ENCODE data around the gene ATP13A3. TPM values are rescaled to one million over a fixed set of nuclear protein-coding genes. Genes with fewer than 3 reads are reported as not detected.

The ATP13A3 gene
- total RNA-seq, 1 experiment from 2014 or later, result 78.3 TPM

GRCh38 chr3:194407423-194407822, 79.4 kb downstream of the ATP13A3 start:
- DNase-seq (ENCODE audit: low spot score) (no peak), ATAC-seq (no peak)
- CTCF ChIA-PET, result interaction anchor here (0.6 to 2.5 kb wide), 6 partner anchors 24 to 74 kb away, joined by 3 to 7 read pairs (median 5); no protein-coding TSS in a partner anchor
- Mint-ChIP-seq H3K36me3 (peaks cover 17% of the 10 kb centered on the region), H3K27me3 (ENCODE audit: low read depth) (no peaks in the 10 kb centered on the region), H3K4me1 (no peaks in the 10 kb centered on the region), H3K27ac (no peak overlapping the region), H3K4me3 (no peak overlapping the region), H3K9me3 (no peaks in the 10 kb centered on the region)
- POLR2A ChIA-PET, result no interaction called here
- no peak for TF ChIP-seq NR1H2 (CRISPR knock-in tag; IDR thresholded peaks at IDR 0.05)
- TF ChIP-seq OVOL2 (CRISPR knock-in tag; IDR thresholded peaks at IDR 0.05; ENCODE audit: borderline replicate concordance), result no peak
- TF ChIP-seq E2F1 (CRISPR knock-in tag; IDR thresholded peaks at IDR 0.05), result no peak
- TF ChIP-seq ARID4B (CRISPR knock-in tag; IDR thresholded peaks at IDR 0.05; ENCODE audit: borderline replicate concordance), result no peak
- no peak for TF ChIP-seq PRDM15 (CRISPR knock-in tag; IDR thresholded peaks at IDR 0.05)
- TF ChIP-seq MXD4 (CRISPR knock-in tag; IDR thresholded peaks at IDR 0.05; ENCODE audit: borderline replicate concordance), result no peak
- TF ChIP-seq JUN (CRISPR knock-in tag; IDR thresholded peaks at IDR 0.05), result no peak
- TF ChIP-seq ATF1 (CRISPR knock-in tag; IDR thresholded peaks at IDR 0.05), result no peak
- no peak for TF ChIP-seq CBFB (CRISPR knock-in tag; IDR thresholded peaks at IDR 0.05; ENCODE audit: low read depth)
- TF ChIP-seq GRHL2 (CRISPR knock-in tag; IDR thresholded peaks at IDR 0.05; ENCODE audit: insufficient replicate concordance, severe bottlenecking), result no peak

- Mint-ChIP-seq H3K27ac (peak overlapping the region; percentile 60), H3K4me1 (no peaks in the 10 kb centered on the region), H3K9me3 (no peaks in the 10 kb centered on the region), H3K36me3 (peaks cover 15% of the 10 kb centered on the region), H3K27me3 (ENCODE audit: low read depth) (no peaks in the 10 kb centered on the region), H3K4me3 (no peak overlapping the region)
- ChIA-PET CTCF (interaction anchor here (0.8 to 2.5 kb wide), 4 partner anchors 10 to 70 kb away, joined by 3 to 7 read pairs (median 4); no protein-coding TSS in a partner anchor), POLR2A (no interaction called here)
- ATAC-seq, result no peak
- DNase-seq (ENCODE audit: low spot score), result no peak
- TF ChIP-seq ATF2 (CRISPR knock-in tag; IDR thresholded peaks at IDR 0.05; ENCODE audit: borderline replicate concordance, low read depth) (no peak), MLX (CRISPR knock-in tag; IDR thresholded peaks at IDR 0.05) (no peak), ZNF263 (CRISPR knock-in tag; IDR thresholded peaks at IDR 0.05; ENCODE audit: low read depth) (no peak), GABPB1 (CRISPR knock-in tag; IDR thresholded peaks at IDR 0.05) (no peak), ZNF121 (CRISPR knock-in tag; IDR thresholded peaks at IDR 0.05) (no peak), NFATC4 (CRISPR knock-in tag; IDR thresholded peaks at IDR 0.05) (no peak), IRF2 (CRISPR knock-in tag; IDR thresholded peaks at IDR 0.05; ENCODE audit: borderline replicate concordance, low read depth) (no peak), IRF1 (CRISPR knock-in tag; IDR thresholded peaks at IDR 0.05) (no peak), ZNF416 (CRISPR knock-in tag; IDR thresholded peaks at IDR 0.05) (no peak), ATF6 (CRISPR knock-in tag; IDR thresholded peaks at IDR 0.05) (no peak), NFYB (CRISPR knock-in tag; conservative IDR thresholded peaks at IDR 0.05; ENCODE audit: low read depth) (no peak)
These were observed 81.0 kb downstream of the ATP13A3 start for GRCh38 chr3:194405766-194406165.

Data from WTC11 (cell line).